Activated CD8-positive, alpha-beta memory T cell treated with anti-CD3 and anti-CD28 coated beads, Interleukin-2, amount 10 ng/mL, durations not matched to agents 7 days and 5 days (primary cell): Measurements from ENCODE around the gene EFHD2. TPM values are rescaled to one million over a fixed set of nuclear protein-coding genes. Genes with fewer than 3 reads are reported as not detected.

Source experiments
- ATAC-seq: fragments of 150-1000 bp; cut with Tn5 transposase; one replicate; pipeline ENCODE4 v1.10.0; 2021; ENCODE audit warnings: moderate library complexity
- CTCF ChIA-PET: fragments of 350-600 bp; sonication (Branson Sonifier 250); formaldehyde crosslinking; loops from one replicate; lab custom pipeline; 2021; ENCODE audit warnings: antibody characterized with exemption; lab: Charles Lee
- DNase-seq: peaks from one replicate; pipeline ENCODE4 v3.0.0-alpha.2; 2020
- H3K27ac Mint-ChIP-seq: one replicate; pipeline ENCODE4 v1.8.0; 2021; ENCODE audit warnings: mild to moderate bottlenecking, mixed read lengths
- H3K27me3 Mint-ChIP-seq: one replicate; pipeline ENCODE4 v1.8.0; 2021; ENCODE audit warnings: mixed read lengths
- H3K36me3 Mint-ChIP-seq: one replicate; pipeline ENCODE4 v1.8.0; 2021; ENCODE audit warnings: mild to moderate bottlenecking, mixed read lengths
- H3K4me1 Mint-ChIP-seq: one replicate; pipeline ENCODE4 v1.8.0; 2021; ENCODE audit warnings: mixed read lengths
- H3K4me3 Mint-ChIP-seq: one replicate; pipeline ENCODE4 v1.8.0; 2021; ENCODE audit warnings: mild to moderate bottlenecking, moderate library complexity, mixed read lengths
- H3K9me3 Mint-ChIP-seq: one replicate; pipeline ENCODE4 v1.8.0; 2022; ENCODE audit warnings: low read depth, mixed read lengths
- total RNA-seq, 2 experiments: library from RNA; stranded (reverse); gene quantifications; one replicate each; pipeline ENCODE4 v1.2.3, GENCODE V29; 2021

The EFHD2 gene
- total RNA-seq, 2 experiments from 2014 or later: 95.4 to 98.9 TPM

GRCh38 chr1:15397236-15397635, 12.5 kb upstream of the EFHD2 start:
- H3K4me1 Mint-ChIP-seq: no peaks in the 10 kb centered on the region
- DNase-seq: no peak
- no peak overlapping the region for H3K4me3 Mint-ChIP-seq
- H3K9me3 Mint-ChIP-seq: peaks cover 6% of the 10 kb centered on the region
- CTCF ChIA-PET: interaction anchor here (1.4 kb wide), 1 partner anchor 29 kb away, joined by 3 read pairs; no protein-coding TSS in a partner anchor
- H3K36me3 Mint-ChIP-seq: no peaks in the 10 kb centered on the region
- no peak for ATAC-seq
- no peaks in the 10 kb centered on the region for H3K27me3 Mint-ChIP-seq
- H3K27ac Mint-ChIP-seq: no peak overlapping the region

GRCh38 chr1:15399710-15400109, 10.0 kb upstream of the EFHD2 start:
- H3K36me3 Mint-ChIP-seq: no peaks in the 10 kb centered on the region
- DNase-seq: no peak
- no peaks in the 10 kb centered on the region for H3K27me3 Mint-ChIP-seq
- H3K4me1 Mint-ChIP-seq: no peaks in the 10 kb centered on the region
- no peak overlapping the region for H3K4me3 Mint-ChIP-seq
- CTCF ChIA-PET: interaction anchor here (1.2 kb wide), 2 partner anchors 26 to 76 kb away, joined by 3 to 7 read pairs; no protein-coding TSS in a partner anchor
- peaks cover 6% of the 10 kb centered on the region for H3K9me3 Mint-ChIP-seq
- H3K27ac Mint-ChIP-seq: no peak overlapping the region
- no peak for ATAC-seq

GRCh38 chr1:15400627-15401026, 9.1 kb upstream of the EFHD2 start:
- ATAC-seq: no peak
- H3K4me3 Mint-ChIP-seq: no peak overlapping the region
- DNase-seq: no peak
- no peaks in the 10 kb centered on the region for H3K27me3 Mint-ChIP-seq
- H3K27ac Mint-ChIP-seq: no peak overlapping the region
- peaks cover 6% of the 10 kb centered on the region for H3K9me3 Mint-ChIP-seq
- CTCF ChIA-PET: interaction anchor here (0.6 to 1.2 kb wide), 2 partner anchors 25 to 77 kb away, joined by 3 to 4 read pairs; no protein-coding TSS in a partner anchor
- no peaks in the 10 kb centered on the region for H3K4me1 Mint-ChIP-seq
- no peaks in the 10 kb centered on the region for H3K36me3 Mint-ChIP-seq

DNA sequence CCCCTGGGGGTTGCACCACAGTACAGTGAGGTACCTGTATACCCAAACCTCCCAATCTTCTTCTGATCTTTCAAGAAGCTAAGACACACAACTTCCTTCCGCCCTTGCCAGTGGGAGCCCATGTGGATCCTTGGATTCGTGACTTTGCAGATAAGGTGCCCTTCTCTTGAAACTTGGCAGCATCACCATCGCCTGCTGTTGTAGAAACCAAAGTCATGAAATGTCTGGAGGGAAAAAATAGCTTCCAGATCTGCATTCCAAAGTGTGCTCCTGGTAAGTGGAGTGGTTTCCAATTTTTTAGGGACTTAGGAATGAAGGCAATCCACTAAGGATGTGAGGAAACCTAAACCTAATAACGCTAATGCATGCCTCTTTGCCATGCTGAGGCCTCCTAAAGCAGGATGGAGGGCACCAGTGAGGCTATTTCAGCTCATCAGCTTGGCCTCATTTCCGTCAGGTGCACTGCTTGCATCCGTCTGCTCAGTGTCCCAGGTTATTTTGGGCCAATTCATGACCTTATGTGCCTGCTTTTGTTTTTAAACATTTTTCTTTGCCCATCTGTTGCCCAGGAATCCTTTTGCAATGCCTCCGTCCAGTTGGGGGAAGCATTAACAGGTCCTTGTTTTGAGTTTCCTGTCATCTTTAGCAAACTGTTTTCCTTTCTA, 8.2 kb upstream of the EFHD2 start:
- CTCF ChIA-PET: interaction anchor here (0.6 kb wide), 1 partner anchor 78 kb away, joined by 4 read pairs; no protein-coding TSS in a partner anchor
- peaks cover 6% of the 10 kb centered on the region for H3K9me3 Mint-ChIP-seq
- H3K36me3 Mint-ChIP-seq: no peaks in the 10 kb centered on the region
- H3K4me1 Mint-ChIP-seq: no peaks in the 10 kb centered on the region
- H3K4me3 Mint-ChIP-seq: no peak overlapping the region
- H3K27me3 Mint-ChIP-seq: peaks cover 3% of the 10 kb centered on the region
- ATAC-seq (no peak), DNase-seq (no peak)
- no peak overlapping the region for H3K27ac Mint-ChIP-seq

- CTCF ChIA-PET: interaction anchor here (0.8 to 1.9 kb wide), 3 partner anchors 25 to 30 kb away, joined by 3 to 4 read pairs (median 3); no protein-coding TSS in a partner anchor
- no peaks in the 10 kb centered on the region for H3K36me3 Mint-ChIP-seq
These were observed 6.8 kb upstream of the EFHD2 start for GRCh38 chr1:15402809-15403450.

GRCh38 chr1:15403962-15404580, 5.6 kb upstream of the EFHD2 start:
- peaks cover 3% of the 10 kb centered on the region for H3K9me3 Mint-ChIP-seq
- H3K27me3 Mint-ChIP-seq: peaks cover 26% of the 10 kb centered on the region
- H3K4me1 Mint-ChIP-seq: peaks cover 5% of the 10 kb centered on the region
- CTCF ChIA-PET: interaction anchor here (1.5 to 1.9 kb wide), 2 partner anchors 24 to 29 kb away, joined by 3 to 4 read pairs; no protein-coding TSS in a partner anchor
- DNase-seq (no peak), ATAC-seq (no peak)
- no peaks in the 10 kb centered on the region for H3K36me3 Mint-ChIP-seq
- H3K4me3 Mint-ChIP-seq: no peak overlapping the region
- no peak overlapping the region for H3K27ac Mint-ChIP-seq

More at GRCh38 chr1:15402809-15403450, 6.8 kb upstream of the EFHD2 start:
- Mint-ChIP-seq H3K27ac (no peak overlapping the region), H3K9me3 (peaks cover 6% of the 10 kb centered on the region), H3K4me3 (no peak overlapping the region), H3K4me1 (peaks cover under 1% of the 10 kb centered on the region), H3K27me3 (peaks cover 17% of the 10 kb centered on the region)
- DNase-seq (no peak), ATAC-seq (no peak)

- Mint-ChIP-seq H3K27me3 (peaks cover 28% of the 10 kb centered on the region), H3K27ac (no peak overlapping the region), H3K9me3 (no peaks in the 10 kb centered on the region), H3K4me1 (peaks cover 7% of the 10 kb centered on the region), H3K36me3 (no peaks in the 10 kb centered on the region), H3K4me3 (no peak overlapping the region)
- CTCF ChIA-PET: interaction anchor here (1.7 to 1.9 kb wide), 2 partner anchors 26 to 82 kb away, joined by 6 read pairs; no protein-coding TSS in a partner anchor
- DNase-seq: no peak
- ATAC-seq: no peak
These were observed 4.4 kb upstream of the EFHD2 start for GRCh38 chr1:15405106-15405850.

- CTCF ChIA-PET: interaction anchor here (0.6 to 1.9 kb wide), 4 partner anchors 12 to 83 kb away, joined by 3 to 6 read pairs (median 5); no protein-coding TSS in a partner anchor
- DNase-seq (no peak), ATAC-seq (no peak)
- H3K27me3 Mint-ChIP-seq: peaks cover 28% of the 10 kb centered on the region
- H3K36me3 Mint-ChIP-seq: peaks cover 3% of the 10 kb centered on the region
- no peak overlapping the region for H3K27ac Mint-ChIP-seq
- H3K4me3 Mint-ChIP-seq: no peak overlapping the region
- peaks cover 13% of the 10 kb centered on the region for H3K4me1 Mint-ChIP-seq
- no peaks in the 10 kb centered on the region for H3K9me3 Mint-ChIP-seq
These were observed 2.8 kb upstream of the EFHD2 start for GRCh38 chr1:15406614-15407559.

DNA sequence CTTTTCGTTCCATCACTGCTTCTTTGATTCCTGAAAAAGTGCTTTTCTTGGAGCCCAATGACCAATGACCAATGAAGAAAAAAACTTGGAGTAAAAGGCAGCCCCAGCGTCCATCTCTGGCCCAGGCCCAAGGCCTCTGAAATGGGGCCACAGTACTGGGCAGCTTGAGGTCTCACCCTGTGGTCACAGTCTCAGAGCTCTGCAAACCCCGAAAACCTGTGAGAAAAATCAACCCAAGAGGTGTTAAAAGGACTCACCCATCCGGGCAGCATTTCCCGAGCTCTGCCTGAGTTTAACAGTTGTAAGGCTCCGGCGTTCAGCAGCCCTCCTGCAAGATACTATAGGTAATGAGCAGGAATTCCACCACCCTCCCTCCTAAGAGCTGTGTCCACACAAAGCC, 2.1 kb upstream of the EFHD2 start:
- ATAC-seq: no peak
- H3K27ac Mint-ChIP-seq: no peak overlapping the region

GRCh38 chr1:15408890-15409387, 749 bp upstream of the EFHD2 start:
- CTCF ChIA-PET: interaction anchor here (1.9 kb wide), 1 partner anchor 14 kb away, joined by 4 read pairs; no protein-coding TSS in a partner anchor
- Mint-ChIP-seq H3K4me1 (peaks cover 30% of the 10 kb centered on the region), H3K27ac (peak overlapping the region; percentile 56), H3K4me3 (peak overlapping the region; percentile 91), H3K9me3 (no peaks in the 10 kb centered on the region), H3K27me3 (peaks cover 28% of the 10 kb centered on the region), H3K36me3 (peaks cover 17% of the 10 kb centered on the region)
- no peak for ATAC-seq
- no peak for DNase-seq

More for the DNA sequence above, 2.1 kb upstream of the EFHD2 start:
- H3K4me3 Mint-ChIP-seq: no peak overlapping the region
- H3K27me3 Mint-ChIP-seq: peaks cover 28% of the 10 kb centered on the region
- H3K36me3 Mint-ChIP-seq: peaks cover 9% of the 10 kb centered on the region
- no peaks in the 10 kb centered on the region for H3K9me3 Mint-ChIP-seq
- CTCF ChIA-PET: interaction anchor here (1.0 to 1.9 kb wide), 2 partner anchors 12 to 24 kb away, joined by 4 read pairs; no protein-coding TSS in a partner anchor
- no peak for DNase-seq
- H3K4me1 Mint-ChIP-seq: peaks cover 20% of the 10 kb centered on the region

DNA sequence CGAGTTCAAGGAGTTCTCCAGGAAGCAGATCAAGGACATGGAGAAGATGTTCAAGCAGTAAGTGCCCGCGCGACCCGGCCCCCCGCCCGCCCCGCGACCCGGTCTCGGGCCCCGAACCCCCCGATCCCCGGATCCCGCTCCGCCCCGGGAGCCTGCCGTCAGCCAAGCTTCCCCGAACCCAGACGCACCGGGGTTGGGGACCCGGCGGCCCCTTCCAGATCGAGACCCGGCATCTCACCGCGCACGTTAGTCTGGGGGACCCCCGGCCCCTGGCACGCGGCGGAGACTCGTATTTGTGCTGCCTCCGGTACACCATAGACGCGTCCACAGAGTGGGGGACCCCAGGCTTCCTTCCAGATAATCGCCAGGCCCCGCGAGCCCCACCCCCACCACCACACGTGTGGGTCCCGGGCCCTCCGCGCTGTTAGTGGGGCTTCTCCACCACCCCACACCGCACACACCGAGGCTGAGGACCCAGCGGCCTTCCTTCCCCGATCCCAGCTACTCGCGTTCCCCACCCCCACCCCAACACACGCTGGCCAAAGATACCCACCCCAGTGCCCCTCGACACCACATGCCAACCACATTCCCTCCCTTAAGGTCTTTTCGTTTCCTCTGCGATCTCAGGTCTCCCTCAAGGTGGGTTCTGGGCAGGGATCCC, 665 bp downstream of the EFHD2 start:
- Mint-ChIP-seq H3K27ac (peak overlapping the region; percentile 86), H3K4me1 (peaks cover 42% of the 10 kb centered on the region), H3K27me3 (peaks cover 28% of the 10 kb centered on the region), H3K4me3 (peak overlapping the region; percentile 91), H3K9me3 (no peaks in the 10 kb centered on the region), H3K36me3 (peaks cover 28% of the 10 kb centered on the region)
- CTCF ChIA-PET: interaction anchor here (0.8 to 3.6 kb wide), 2 partner anchors 64 to 86 kb away, joined by 3 to 29 read pairs; no protein-coding TSS in a partner anchor
- peak; percentile 49 for DNase-seq
- ATAC-seq: no peak
